ENCODE measurements around the gene LYG2. TPM values are rescaled to one million over a fixed set of nuclear protein-coding genes. Genes with fewer than 3 reads are reported as not detected.
"Not testable (repeated sequence)": the region's sequence is repeated elsewhere in the genome, so short reads cannot be mapped to it uniquely, and the experiment has no call there.

The LYG2 gene
- total and polyA plus RNA-seq, 8 donors = 0.20 to 0.74 (median 0.57) TPM; not detected in 2

GRCh38 chr2:99201959-99202678, 53.3 kb downstream of the LYG2 start:
- no peak for DNase-seq
- H3K9me3 ChIP-seq = peaks cover 0 to 8% of the 10 kb centered on the region in 2 donors
- peaks cover 0 to 16% of the 10 kb centered on the region in 2 donors for H3K36me3 ChIP-seq
- intact Hi-C loops (cut with DNase I) = no loop called here
- H3K4me1 ChIP-seq = no peaks in the 10 kb centered on the region
- no peaks in the 10 kb centered on the region for H3K27me3 ChIP-seq
- no peak for ATAC-seq
- no peak overlapping the region for H3K4me3 ChIP-seq
- TF ChIP-seq CTCF (IDR thresholded peaks at IDR 0.05) = no peak
- no peak overlapping the region for H3K27ac ChIP-seq

GRCh38 chr2:99200076-99200800, 55.2 kb downstream of the LYG2 start:
- Histone ChIP-seq H3K27me3 (no peaks in the 10 kb centered on the region), H3K4me3 (no peak overlapping the region), H3K4me1 (no peaks in the 10 kb centered on the region), H3K9me3 (no peaks in the 10 kb centered on the region), H3K36me3 (peaks cover 0 to 35% of the 10 kb centered on the region in 2 donors), H3K27ac (no peak overlapping the region)
- DNase-seq = no peak
- TF ChIP-seq CTCF (IDR thresholded peaks at IDR 0.05) = no peak
- intact Hi-C loops (cut with DNase I) = no loop called here
- ATAC-seq = no peak

- no peaks in the 10 kb centered on the region for H3K27me3 ChIP-seq
- no peak for TF ChIP-seq CTCF (IDR thresholded peaks at IDR 0.05)
- intact Hi-C loops (cut with DNase I) = no loop called here
- no peaks in the 10 kb centered on the region for H3K4me1 ChIP-seq
- H3K9me3 ChIP-seq = no peaks in the 10 kb centered on the region
- H3K4me3 ChIP-seq = no peak overlapping the region
- no peak overlapping the region for H3K27ac ChIP-seq
- H3K36me3 ChIP-seq = peaks cover 0 to 49% of the 10 kb centered on the region in 2 donors
- DNase-seq = peak in 1 of 4 donors; percentile 22
- ATAC-seq = peak; percentile 83
Measured at GRCh38 chr2:99198103-99198841, 57.2 kb downstream of the LYG2 start.

- ATAC-seq; H3K27ac ChIP-seq; intact Hi-C loops (cut with DNase I); H3K4me3 ChIP-seq; H3K4me1 ChIP-seq; H3K27me3 ChIP-seq; DNase-seq; H3K9me3 ChIP-seq: not testable (repeated sequence)
- H3K36me3 ChIP-seq = peaks cover 0 to 88% of the 10 kb centered on the region in 2 donors
Measured at GRCh38 chr2:99192364-99192763, 63.1 kb downstream of the LYG2 start.

Other genes with a start within 250 kb of the LYG2 start
- 1 to 10 TPM; 3.4 to 4.0 TPM for gene C2orf15, start 114.0 kb downstream of the LYG2 start, total RNA-seq
- gene C2orf15, start 114.0 kb downstream of the LYG2 start, polyA plus RNA-seq (ENCODE audit: insufficient read length in 6 of 6) = 1 to 10 TPM; 7.1 to 8.7 (median 7.6) TPM
- gene TSGA10, start 100.7 kb downstream of the LYG2 start, total RNA-seq = 1 to 10 TPM; 3.7 to 8.4 TPM
- gene TSGA10, start 100.7 kb downstream of the LYG2 start, polyA plus RNA-seq (ENCODE audit: insufficient read length in 6 of 6) = 10 to 100 TPM; 14.5 to 19.8 (median 15.4) TPM
- gene LIPT1, start 100.7 kb downstream of the LYG2 start, total RNA-seq = 1 to 10 TPM; 5.6 to 7.2 TPM
- 10 to 100 TPM; 16.1 to 20.3 (median 17.2) TPM for gene LIPT1, start 100.7 kb downstream of the LYG2 start, polyA plus RNA-seq (ENCODE audit: insufficient read length in 6 of 6)
- 10 to 100 TPM; 20.1 to 24.5 TPM for gene MITD1, start 74.6 kb downstream of the LYG2 start, total RNA-seq
- gene MITD1, start 74.6 kb downstream of the LYG2 start, polyA plus RNA-seq (ENCODE audit: insufficient read length in 6 of 6) = 10 to 100 TPM; 39.8 to 62.7 (median 49.8) TPM
- gene MRPL30, start 74.5 kb downstream of the LYG2 start, total RNA-seq = 10 to 100 TPM; 19.7 to 21.2 TPM
- 10 to 100 TPM; 46.9 to 58.8 (median 52.6) TPM for gene MRPL30, start 74.5 kb downstream of the LYG2 start, polyA plus RNA-seq (ENCODE audit: insufficient read length in 6 of 6)
- 1 to 10 TPM in 1 of 2 donors, under 1 TPM in 1; 0.93 to 1.4 TPM for gene LYG1, start 45.5 kb upstream of the LYG2 start, total RNA-seq
- 1 to 10 TPM; 2.0 to 3.6 (median 2.8) TPM for gene LYG1, start 45.5 kb upstream of the LYG2 start, polyA plus RNA-seq (ENCODE audit: insufficient read length in 6 of 6)
- 10 to 100 TPM; 27.2 to 35.9 TPM for gene TXNDC9, start 80.7 kb upstream of the LYG2 start, total RNA-seq
- 10 to 100 TPM; 33.7 to 43.7 (median 36.0) TPM for gene TXNDC9, start 80.7 kb upstream of the LYG2 start, polyA plus RNA-seq (ENCODE audit: insufficient read length in 6 of 6)
- gene EIF5B, start 81.7 kb upstream of the LYG2 start, total RNA-seq = 10 to 100 TPM; 27.6 to 37.4 TPM
- 10 to 100 TPM; 54.2 to 66.0 (median 62.9) TPM for gene EIF5B, start 81.7 kb upstream of the LYG2 start, polyA plus RNA-seq (ENCODE audit: insufficient read length in 6 of 6)
- 10 to 100 TPM; 43.7 to 51.1 TPM for gene REV1, start 234.4 kb upstream of the LYG2 start, total RNA-seq
- gene REV1, start 234.4 kb upstream of the LYG2 start, polyA plus RNA-seq (ENCODE audit: insufficient read length in 6 of 6) = 10 to 100 TPM; 58.2 to 77.9 (median 70.5) TPM

Data from left lung (tissue), 10 donors.